ENCODE results near the gene SEMA4A. TPM values are rescaled to one million over a fixed set of nuclear protein-coding genes. Genes with fewer than 3 reads are reported as not detected.

The SEMA4A gene
- polyA plus RNA-seq, 1 experiment: 0.77 TPM

GRCh38 chr1:156146769-156147405, 6.5 kb upstream of the SEMA4A start:
- ChIA-PET CTCF (interaction anchor here (0.7 to 8.9 kb wide), 7 partner anchors 17 to 101 kb away, joined by 3 to 112 read pairs (median 4); partner anchors contain the start of gene PAQR6), POLR2A (interaction anchor here (1.0 to 1.4 kb wide), 2 partner anchors 28 to 47 kb away, joined by 3 read pairs; partner anchors contain the start of gene SLC25A44)
- TF ChIP-seq, protein P1, sequence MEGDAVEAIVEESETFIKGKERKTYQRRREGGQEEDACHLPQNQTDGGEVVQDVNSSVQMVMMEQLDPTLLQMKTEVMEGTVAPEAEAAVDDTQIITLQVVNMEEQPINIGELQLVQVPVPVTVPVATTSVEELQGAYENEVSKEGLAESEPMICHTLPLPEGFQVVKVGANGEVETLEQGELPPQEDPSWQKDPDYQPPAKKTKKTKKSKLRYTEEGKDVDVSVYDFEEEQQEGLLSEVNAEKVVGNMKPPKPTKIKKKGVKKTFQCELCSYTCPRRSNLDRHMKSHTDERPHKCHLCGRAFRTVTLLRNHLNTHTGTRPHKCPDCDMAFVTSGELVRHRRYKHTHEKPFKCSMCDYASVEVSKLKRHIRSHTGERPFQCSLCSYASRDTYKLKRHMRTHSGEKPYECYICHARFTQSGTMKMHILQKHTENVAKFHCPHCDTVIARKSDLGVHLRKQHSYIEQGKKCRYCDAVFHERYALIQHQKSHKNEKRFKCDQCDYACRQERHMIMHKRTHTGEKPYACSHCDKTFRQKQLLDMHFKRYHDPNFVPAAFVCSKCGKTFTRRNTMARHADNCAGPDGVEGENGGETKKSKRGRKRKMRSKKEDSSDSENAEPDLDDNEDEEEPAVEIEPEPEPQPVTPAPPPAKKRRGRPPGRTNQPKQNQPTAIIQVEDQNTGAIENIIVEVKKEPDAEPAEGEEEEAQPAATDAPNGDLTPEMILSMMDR (IDR thresholded peaks at IDR 0.05; ENCODE audit: insufficient read depth, low read depth, low read length): no peak
- H3K4me3 ChIP-seq (ENCODE audit: low read depth, low read length): no peak overlapping the region
- no peaks in the 10 kb centered on the region for H3K36me3 ChIP-seq (ENCODE audit: control insufficient read depth, insufficient read depth, low read length)
- DNase-seq (ENCODE audit: low read depth): no peak
- H3K27me3 ChIP-seq (ENCODE audit: control insufficient read depth, insufficient read depth, low read length): no peaks in the 10 kb centered on the region; the same call in none of the 2 replicates

- ChIA-PET CTCF (interaction anchor here (1.1 to 8.9 kb wide), 2 partner anchors 59 to 77 kb away, joined by 5 to 112 read pairs; no protein-coding TSS in a partner anchor), POLR2A (no interaction called here)
- Histone ChIP-seq H3K27me3 (ENCODE audit: control insufficient read depth, insufficient read depth, low read length) (no peaks in the 10 kb centered on the region; the same call in none of the 2 replicates), H3K4me3 (ENCODE audit: low read depth, low read length) (no peak overlapping the region), H3K36me3 (ENCODE audit: control insufficient read depth, insufficient read depth, low read length) (no peaks in the 10 kb centered on the region)
- TF ChIP-seq, protein P1 (IDR thresholded peaks at IDR 0.05; ENCODE audit: insufficient read depth, low read depth, low read length): no peak
- no peak for DNase-seq (ENCODE audit: low read depth)
Observed at GRCh38 chr1:156148216-156148615, 5.2 kb upstream of the SEMA4A start.

- Histone ChIP-seq H3K36me3 (ENCODE audit: control insufficient read depth, insufficient read depth, low read length) (no peaks in the 10 kb centered on the region), H3K4me3 (ENCODE audit: low read depth, low read length) (no peak overlapping the region), H3K27me3 (ENCODE audit: control insufficient read depth, insufficient read depth, low read length) (no peaks in the 10 kb centered on the region; the same call in none of the 2 replicates)
- no peak for DNase-seq (ENCODE audit: low read depth)
- ChIA-PET CTCF (interaction anchor here (0.6 to 4.5 kb wide), 6 partner anchors 8 to 281 kb away, joined by 3 to 33 read pairs (median 4); no protein-coding TSS in a partner anchor), POLR2A (no interaction called here)
- TF ChIP-seq, protein P1 (IDR thresholded peaks at IDR 0.05; ENCODE audit: insufficient read depth, low read depth, low read length): no peak
Observed at GRCh38 chr1:156149374-156150332, 3.7 kb upstream of the SEMA4A start.

GRCh38 chr1:156150333-156151011, 2.9 kb upstream of the SEMA4A start:
- ChIA-PET POLR2A (no interaction called here), CTCF (interaction anchor here (1.1 to 4.5 kb wide), 6 partner anchors 9 to 75 kb away, joined by 3 to 33 read pairs (median 5); no protein-coding TSS in a partner anchor)
- Histone ChIP-seq H3K36me3 (ENCODE audit: control insufficient read depth, insufficient read depth, low read length) (no peaks in the 10 kb centered on the region), H3K4me3 (ENCODE audit: low read depth, low read length) (no peak overlapping the region), H3K27me3 (ENCODE audit: control insufficient read depth, insufficient read depth, low read length) (no peaks in the 10 kb centered on the region; the same call in none of the 2 replicates)
- no peak for DNase-seq (ENCODE audit: low read depth)
- TF ChIP-seq, protein P1 (IDR thresholded peaks at IDR 0.05; ENCODE audit: insufficient read depth, low read depth, low read length): no peak

Measured in BJ (cell line).